HG03575 (cell line): Measurements from ENCODE around the gene WDR93.
"Not testable (repeated sequence)": the region's sequence is repeated elsewhere in the genome, so short reads cannot be mapped to it uniquely, and the experiment has no call there.

Experiments
- ATAC-seq: cut with Tn5 transposase; IDR thresholded peaks from one replicate; pipeline ENCODE4 v1.9.1; 2021; ENCODE audit not compliant: unreplicated experiment, insufficient number of reproducible peaks, low FRiP score; ENCODE audit errors: extremely low read depth

Gene WDR93

GRCh38 chr15:89781055-89781454 is 90.4 kb downstream of the WDR93 start:
- no peak for ATAC-seq

GRCh38 chr15:89781891-89782618 is 91.4 kb downstream of the WDR93 start:
- ATAC-seq, result no peak

- not testable (repeated sequence) for ATAC-seq
Observed at GRCh38 chr15:89782619-89782950, 92.0 kb downstream of the WDR93 start.

GRCh38 chr15:89783111-89783860 is 92.7 kb downstream of the WDR93 start:
- ATAC-seq, result no peak

GRCh38 chr15:89783861-89784685 is 93.5 kb downstream of the WDR93 start:
- no peak for ATAC-seq

- no peak for ATAC-seq
Observed at GRCh38 chr15:89784686-89784960, 94.0 kb downstream of the WDR93 start.

GRCh38 chr15:89785064-89785773 is 94.6 kb downstream of the WDR93 start:
- ATAC-seq, result no peak

GRCh38 chr15:89785774-89786140 is 95.1 kb downstream of the WDR93 start:
- ATAC-seq, result no peak

GRCh38 chr15:89787944-89788343 is 97.3 kb downstream of the WDR93 start:
- ATAC-seq, result no peak

- ATAC-seq, result not testable (repeated sequence)
Observed at GRCh38 chr15:89788585-89788984, 98.0 kb downstream of the WDR93 start.

- no peak for ATAC-seq
Observed at GRCh38 chr15:89790206-89790605, 99.6 kb downstream of the WDR93 start.

- ATAC-seq, result no peak
Observed at GRCh38 chr15:89790661-89791060, 100.0 kb downstream of the WDR93 start.

- no peak for ATAC-seq
Observed at GRCh38 chr15:89792106-89792805, 101.6 kb downstream of the WDR93 start.
